Upper lobe of left lung (tissue), 4 donors: Measurements from ENCODE around the gene PDIA6.

Source experiments
- CTCF ChIP-seq, 6 experiments: fragments of 450-650 bp in 4 of 6; fragments of 200-600 bp in 2 of 6; sonication (generic) in 2 of 6; IDR thresholded peaks; one replicate each; pipeline ENCODE4 v1.5.1; 2016 to 2019; ENCODE audit warnings: antibody characterized with exemption in 6 of 6
- POLR2A ChIP-seq, 4 donors: fragments of 450-650 bp; IDR thresholded peaks; one replicate each; pipeline ENCODE4 v1.5.1; 2016 to 2017; ENCODE audit warnings: antibody characterized with exemption in 4 of 4, mild to moderate bottlenecking in 2 of 4

- no peak for TF ChIP-seq CTCF (IDR thresholded peaks at IDR 0.05)
- no peak for TF ChIP-seq POLR2A (IDR thresholded peaks at IDR 0.05)
These were observed 18.9 kb upstream of the PDIA6 start for GRCh38 chr2:10831400-10831985.
